ENCODE measurements around the gene TCEANC. TPM values are rescaled to one million over a fixed set of nuclear protein-coding genes. Genes with fewer than 3 reads are reported as not detected.
"Not testable (repeated sequence)": the region's sequence is repeated elsewhere in the genome, so short reads cannot be mapped to it uniquely, and the experiment has no call there.

The TCEANC gene
- total RNA-seq, 1 donor from 2014 or later, result 6.0 TPM

- no peak for DNase-seq (ENCODE audit: low spot score)
Observed at GRCh38 chrX:13655674-13656073, 2.7 kb downstream of the TCEANC start.

- peak; percentile 62 for DNase-seq (ENCODE audit: low spot score)
Observed at GRCh38 chrX:13658602-13659001, 5.7 kb downstream of the TCEANC start.

- DNase-seq (ENCODE audit: low spot score), result no peak
Observed at GRCh38 chrX:13659063-13659462, 6.1 kb downstream of the TCEANC start.

- DNase-seq (ENCODE audit: low spot score), result peak; percentile 42
Observed at GRCh38 chrX:13661735-13662288, 8.9 kb downstream of the TCEANC start.

GRCh38 chrX:13662355-13662791 lies 9.4 kb downstream of the TCEANC start:
- DNase-seq (ENCODE audit: low spot score), result peak; percentile 90

- DNase-seq (ENCODE audit: low spot score), result no peak
Observed at GRCh38 chrX:13664020-13664419, 11.1 kb downstream of the TCEANC start.

- no peak for DNase-seq (ENCODE audit: low spot score)
Observed at GRCh38 chrX:13666836-13667235, 13.9 kb downstream of the TCEANC start.

GRCh38 chrX:13667919-13668318 lies 15.0 kb downstream of the TCEANC start:
- DNase-seq (ENCODE audit: low spot score), result no peak

- peak; percentile 87 for DNase-seq (ENCODE audit: low spot score)
Observed at GRCh38 chrX:13669246-13669737, 16.4 kb downstream of the TCEANC start.

GRCh38 chrX:13669755-13670154 lies 16.8 kb downstream of the TCEANC start:
- DNase-seq (ENCODE audit: low spot score), result not testable (repeated sequence)

GRCh38 chrX:13670197-13670596 lies 17.3 kb downstream of the TCEANC start:
- no peak for DNase-seq (ENCODE audit: low spot score)

- no peak for DNase-seq (ENCODE audit: low spot score)
Observed at GRCh38 chrX:13673016-13673415, 20.1 kb downstream of the TCEANC start.

- no peak for DNase-seq (ENCODE audit: low spot score)
Observed at GRCh38 chrX:13676885-13677284, 23.9 kb downstream of the TCEANC start.

- not testable (repeated sequence) for DNase-seq (ENCODE audit: low spot score)
Observed at GRCh38 chrX:13679700-13680099, 26.8 kb downstream of the TCEANC start.

- no peak for DNase-seq (ENCODE audit: low spot score)
Observed at GRCh38 chrX:13681595-13681994, 28.7 kb downstream of the TCEANC start.

- DNase-seq (ENCODE audit: low spot score), result peak; percentile 47
Observed at GRCh38 chrX:13684361-13684760, 31.4 kb downstream of the TCEANC start.

GRCh38 chrX:13685126-13685763 lies 32.3 kb downstream of the TCEANC start:
- DNase-seq (ENCODE audit: low spot score), result no peak

- no peak for DNase-seq (ENCODE audit: low spot score)
Observed at GRCh38 chrX:13687203-13687602, 34.3 kb downstream of the TCEANC start.

GRCh38 chrX:13688384-13688957 lies 35.5 kb downstream of the TCEANC start:
- DNase-seq (ENCODE audit: low spot score), result no peak

GRCh38 chrX:13688958-13689740 lies 36.2 kb downstream of the TCEANC start, which contains the start of gene RAB9A:
RAB9A (plus strand) TSS chrX:13689128; CDS start chrX:13708747, 19,619 bp downstream.
- DNase-seq (ENCODE audit: low spot score), result peak; percentile 79

GRCh38 chrX:13689741-13690211 lies 36.8 kb downstream of the TCEANC start:
- peak; percentile 40 for DNase-seq (ENCODE audit: low spot score)

- no peak for DNase-seq (ENCODE audit: low spot score)
Observed at GRCh38 chrX:13690836-13691235, 37.9 kb downstream of the TCEANC start.
